ENCODE results near the gene BCL11B.

BCL11B gene

GRCh38 chr14:99254328-99255009 is 17.5 kb downstream of the BCL11B start:
- no peak for DNase-seq (ENCODE audit: low read depth)

GRCh38 chr14:99253890-99254289 is 18.1 kb downstream of the BCL11B start:
- DNase-seq (ENCODE audit: low read depth): no peak

GRCh38 chr14:99252940-99253868 is 18.8 kb downstream of the BCL11B start:
- no peak for DNase-seq (ENCODE audit: low read depth)

GRCh38 chr14:99252443-99252939 is 19.5 kb downstream of the BCL11B start:
- DNase-seq (ENCODE audit: low read depth): no peak

- no peak for DNase-seq (ENCODE audit: low read depth)
These were observed 20.3 kb downstream of the BCL11B start for GRCh38 chr14:99251721-99252120.

GRCh38 chr14:99250636-99251208 is 21.3 kb downstream of the BCL11B start:
- DNase-seq (ENCODE audit: low read depth): no peak

- no peak for DNase-seq (ENCODE audit: low read depth)
These were observed 22.6 kb downstream of the BCL11B start for GRCh38 chr14:99249389-99249788.

GRCh38 chr14:99248761-99249171 is 23.2 kb downstream of the BCL11B start:
- no peak for DNase-seq (ENCODE audit: low read depth)

- no peak for DNase-seq (ENCODE audit: low read depth)
These were observed 24.2 kb downstream of the BCL11B start for GRCh38 chr14:99247772-99248171.

GRCh38 chr14:99247101-99247729 is 24.8 kb downstream of the BCL11B start:
- DNase-seq (ENCODE audit: low read depth): no peak

- DNase-seq (ENCODE audit: low read depth): no peak
These were observed 25.4 kb downstream of the BCL11B start for GRCh38 chr14:99246536-99247097.

- DNase-seq (ENCODE audit: low read depth): no peak
These were observed 26.2 kb downstream of the BCL11B start for GRCh38 chr14:99245564-99246511.

GRCh38 chr14:99244941-99245563 is 26.9 kb downstream of the BCL11B start:
- DNase-seq (ENCODE audit: low read depth): no peak

- DNase-seq (ENCODE audit: low read depth): no peak
These were observed 27.6 kb downstream of the BCL11B start for GRCh38 chr14:99244367-99244901.

- no peak for DNase-seq (ENCODE audit: low read depth)
These were observed 28.9 kb downstream of the BCL11B start for GRCh38 chr14:99242816-99243721.

GRCh38 chr14:99242238-99242637 is 29.8 kb downstream of the BCL11B start:
- no peak for DNase-seq (ENCODE audit: low read depth)

GRCh38 chr14:99241325-99242010 is 30.5 kb downstream of the BCL11B start:
- DNase-seq (ENCODE audit: low read depth): no peak

GRCh38 chr14:99240627-99241324 is 31.2 kb downstream of the BCL11B start:
- no peak for DNase-seq (ENCODE audit: low read depth)
